ENCODE results near the gene SRPK3. TPM values are rescaled to one million over a fixed set of nuclear protein-coding genes. Genes with fewer than 3 reads are reported as not detected.

SRPK3 gene
- polyA plus RNA-seq, 1 of the 3 experiments (the other 2 are of a cell fraction): 0.74 TPM

DNA sequence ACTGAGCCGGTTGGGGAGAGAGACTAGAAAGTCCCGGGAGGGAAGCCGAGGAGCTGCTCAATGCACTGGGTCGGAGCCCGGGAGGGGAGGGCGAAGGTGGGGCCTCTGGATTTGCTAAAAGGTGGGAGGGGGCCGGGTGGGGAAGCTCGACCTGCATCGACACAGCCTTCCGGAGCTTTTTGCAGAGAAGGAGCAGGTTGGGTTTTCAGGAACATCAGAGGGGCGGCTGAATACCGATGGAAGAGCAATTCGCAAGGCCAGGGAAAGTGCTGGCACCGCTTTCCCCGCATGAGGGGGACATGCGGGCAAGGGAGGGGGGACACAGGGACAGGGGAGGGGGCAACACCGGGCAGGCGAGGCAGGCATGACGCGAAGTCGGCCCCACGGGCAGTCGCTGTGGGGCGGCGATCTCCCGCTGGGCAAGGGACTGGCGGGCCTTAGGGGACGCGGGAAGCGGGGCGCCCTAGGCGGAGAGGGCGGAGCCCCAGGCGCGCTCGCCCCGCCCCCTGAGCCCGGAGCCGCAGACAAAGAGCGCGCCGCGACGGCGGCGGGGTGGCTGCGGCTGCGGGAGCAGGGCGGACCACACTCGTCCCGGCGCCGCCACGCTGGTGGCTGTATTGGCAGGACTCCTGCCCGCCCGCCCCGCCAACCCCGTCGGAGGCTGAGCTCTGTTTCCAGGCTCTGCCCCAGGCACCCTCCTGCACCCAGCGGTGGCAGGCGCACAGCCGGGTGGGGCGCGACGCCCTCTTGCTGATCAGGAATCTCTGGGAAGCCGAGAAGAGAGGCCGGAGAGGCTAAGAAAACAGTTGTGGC, 37.9 kb downstream of the SRPK3 start:
- Histone ChIP-seq H3K9ac (peak overlapping the region; percentile 39; the same call in 1 of the 2 replicates), H3K4me1 (ENCODE audit: control insufficient read depth in 1 of 2, insufficient read depth in 2 of 2, low read depth in 1 of 2, low read length in 1 of 2) (peaks cover 0 to 34% of the 10 kb centered on the region in 2 experiments; a peak in 1 of 4 replicates), H4K20me1 (ENCODE audit: insufficient read depth) (no peaks in the 10 kb centered on the region), H3F3A (replicated peaks; ENCODE audit: insufficient read depth) (no peaks in the 10 kb centered on the region), H3K79me2 (ENCODE audit: insufficient read depth) (no peaks in the 10 kb centered on the region), H3K4me3 (ENCODE audit: low read depth in 2 of 2, low read length in 1 of 2) (peak overlapping the region; percentile 32 to 37), H3K36me3 (replicated peaks in 1 of 2; ENCODE audit: control insufficient read depth in 1 of 2, insufficient read depth in 2 of 2, low read length in 1 of 2) (no peaks in the 10 kb centered on the region), H3K27ac (ENCODE audit: low read depth in 2 of 2, low read length in 1 of 2) (peak overlapping the region in 1 of 2 experiments; percentile 81; a peak in 2 of 4 replicates), H3K9me3 (no peaks in the 10 kb centered on the region), H3K9me2 (no peaks in the 10 kb centered on the region), H3K4me2 (peak overlapping the region; percentile 72), H3K27me3 (ENCODE audit: insufficient read depth) (peaks cover 22% of the 10 kb centered on the region), H2AFZ (ENCODE audit: low read depth) (peak overlapping the region; percentile 59; the same call in 1 of the 2 replicates)
- TF ChIP-seq FOXM1 (IDR thresholded peaks at IDR 0.05; ENCODE audit: low read depth) (no peak), NRF1 (IDR thresholded peaks at IDR 0.05; ENCODE audit: low read depth, low read length) (no peak), TCF12 (IDR thresholded peaks at IDR 0.05) (no peak), RAD21 (IDR thresholded peaks at IDR 0.05; ENCODE audit: low read length) (no peak), TEAD4 (IDR thresholded peaks at IDR 0.05; ENCODE audit: borderline replicate concordance, insufficient read depth) (no peak), CHD2 (IDR thresholded peaks at IDR 0.05; ENCODE audit: low read length, partially characterized antibody) (no peak), FOXJ3 (CRISPR knock-in tag; IDR thresholded peaks at IDR 0.05) (no peak), JUND (IDR thresholded peaks at IDR 0.05) (no peak), RCOR1 (IDR thresholded peaks at IDR 0.05; ENCODE audit: low read length) (no peak), GATA2 (CRISPR knock-in tag; IDR thresholded peaks at IDR 0.05) (no peak), FOSL2 (IDR thresholded peaks at IDR 0.05; ENCODE audit: borderline replicate concordance, low read depth) (no peak), GABPA (IDR thresholded peaks at IDR 0.05; ENCODE audit: low read depth) (no peak), SMC3 (IDR thresholded peaks at IDR 0.05; ENCODE audit: low read depth, low read length) (no peak), EZH2phosphoT487 (IDR thresholded peaks at IDR 0.05; ENCODE audit: borderline replicate concordance, low read depth) (no peak), MEF2A (IDR thresholded peaks at IDR 0.05; ENCODE audit: borderline replicate concordance, low read depth) (no peak)
- TF ChIP-seq, protein P1, sequence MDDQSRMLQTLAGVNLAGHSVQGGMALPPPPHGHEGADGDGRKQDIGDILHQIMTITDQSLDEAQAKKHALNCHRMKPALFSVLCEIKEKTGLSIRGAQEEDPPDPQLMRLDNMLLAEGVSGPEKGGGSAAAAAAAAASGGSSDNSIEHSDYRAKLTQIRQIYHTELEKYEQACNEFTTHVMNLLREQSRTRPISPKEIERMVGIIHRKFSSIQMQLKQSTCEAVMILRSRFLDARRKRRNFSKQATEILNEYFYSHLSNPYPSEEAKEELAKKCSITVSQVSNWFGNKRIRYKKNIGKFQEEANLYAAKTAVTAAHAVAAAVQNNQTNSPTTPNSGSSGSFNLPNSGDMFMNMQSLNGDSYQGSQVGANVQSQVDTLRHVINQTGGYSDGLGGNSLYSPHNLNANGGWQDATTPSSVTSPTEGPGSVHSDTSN (IDR thresholded peaks at IDR 0.05): no peak
- TF ChIP-seq, protein P2, sequence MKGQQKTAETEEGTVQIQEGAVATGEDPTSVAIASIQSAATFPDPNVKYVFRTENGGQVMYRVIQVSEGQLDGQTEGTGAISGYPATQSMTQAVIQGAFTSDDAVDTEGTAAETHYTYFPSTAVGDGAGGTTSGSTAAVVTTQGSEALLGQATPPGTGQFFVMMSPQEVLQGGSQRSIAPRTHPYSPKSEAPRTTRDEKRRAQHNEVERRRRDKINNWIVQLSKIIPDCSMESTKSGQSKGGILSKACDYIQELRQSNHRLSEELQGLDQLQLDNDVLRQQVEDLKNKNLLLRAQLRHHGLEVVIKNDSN (IDR thresholded peaks at IDR 0.05; ENCODE audit: borderline replicate concordance, low read depth): no peak
- TF ChIP-seq, protein P3, sequence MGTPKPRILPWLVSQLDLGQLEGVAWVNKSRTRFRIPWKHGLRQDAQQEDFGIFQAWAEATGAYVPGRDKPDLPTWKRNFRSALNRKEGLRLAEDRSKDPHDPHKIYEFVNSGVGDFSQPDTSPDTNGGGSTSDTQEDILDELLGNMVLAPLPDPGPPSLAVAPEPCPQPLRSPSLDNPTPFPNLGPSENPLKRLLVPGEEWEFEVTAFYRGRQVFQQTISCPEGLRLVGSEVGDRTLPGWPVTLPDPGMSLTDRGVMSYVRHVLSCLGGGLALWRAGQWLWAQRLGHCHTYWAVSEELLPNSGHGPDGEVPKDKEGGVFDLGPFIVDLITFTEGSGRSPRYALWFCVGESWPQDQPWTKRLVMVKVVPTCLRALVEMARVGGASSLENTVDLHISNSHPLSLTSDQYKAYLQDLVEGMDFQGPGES (IDR thresholded peaks at IDR 0.05; ENCODE audit: low read depth, low read length): no peak
- TF ChIP-seq, protein P4, sequence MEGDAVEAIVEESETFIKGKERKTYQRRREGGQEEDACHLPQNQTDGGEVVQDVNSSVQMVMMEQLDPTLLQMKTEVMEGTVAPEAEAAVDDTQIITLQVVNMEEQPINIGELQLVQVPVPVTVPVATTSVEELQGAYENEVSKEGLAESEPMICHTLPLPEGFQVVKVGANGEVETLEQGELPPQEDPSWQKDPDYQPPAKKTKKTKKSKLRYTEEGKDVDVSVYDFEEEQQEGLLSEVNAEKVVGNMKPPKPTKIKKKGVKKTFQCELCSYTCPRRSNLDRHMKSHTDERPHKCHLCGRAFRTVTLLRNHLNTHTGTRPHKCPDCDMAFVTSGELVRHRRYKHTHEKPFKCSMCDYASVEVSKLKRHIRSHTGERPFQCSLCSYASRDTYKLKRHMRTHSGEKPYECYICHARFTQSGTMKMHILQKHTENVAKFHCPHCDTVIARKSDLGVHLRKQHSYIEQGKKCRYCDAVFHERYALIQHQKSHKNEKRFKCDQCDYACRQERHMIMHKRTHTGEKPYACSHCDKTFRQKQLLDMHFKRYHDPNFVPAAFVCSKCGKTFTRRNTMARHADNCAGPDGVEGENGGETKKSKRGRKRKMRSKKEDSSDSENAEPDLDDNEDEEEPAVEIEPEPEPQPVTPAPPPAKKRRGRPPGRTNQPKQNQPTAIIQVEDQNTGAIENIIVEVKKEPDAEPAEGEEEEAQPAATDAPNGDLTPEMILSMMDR (IDR thresholded peaks at IDR 0.05): no peak
- CTCF ChIA-PET: interaction anchor here (0.9 to 1.8 kb wide), 5 partner anchors 14 to 130 kb away, joined by 3 to 5 read pairs (median 3); no protein-coding TSS in a partner anchor
- POLR2A ChIA-PET: interaction anchor here (0.7 to 2.7 kb wide), 6 partner anchors 9 to 103 kb away, joined by 3 to 9 read pairs (median 4); partner anchors contain the start of genes IDH3G and SSR4
- WGBS (ENCODE audit: low lambda C conversion rate): 22% methylated on average over 20 of the region's 67 CpGs
- peak; percentile 90 for DNase-seq
